HepG2 (cell line): ENCODE results near the gene ZNF865. TPM values are rescaled to one million over a fixed set of nuclear protein-coding genes. Genes with fewer than 3 reads are reported as not detected.

Source experiments
- CBX5 ChIP-seq: sonication (generic); formaldehyde crosslinking; IDR thresholded peaks from 2 replicates; pipeline ENCODE4 v1.4.0; 2020; ENCODE audit warnings: missing genetic modification reagents, borderline replicate concordance
- CEBPG ChIP-seq: IDR thresholded peaks from 2 replicates; pipeline ENCODE4 v1.6.1; 2016
- FOXJ3 ChIP-seq: sonication (generic); formaldehyde crosslinking; IDR thresholded peaks from 2 replicates; pipeline ENCODE4 v1.4.0; 2020; ENCODE audit warnings: missing genetic modification reagents, mild to moderate bottlenecking, borderline replicate concordance
- MED13 ChIP-seq: sonication (generic); formaldehyde crosslinking; IDR thresholded peaks from 2 replicates; pipeline ENCODE4 v1.5.0; 2020; ENCODE audit warnings: missing genetic modification reagents
- MEIS1 ChIP-seq: sonication (generic); formaldehyde crosslinking; IDR thresholded peaks from 2 replicates; pipeline ENCODE4 v1.9.0; 2021; ENCODE audit warnings: mild to moderate bottlenecking, missing genetic modification reagents, moderate library complexity, borderline replicate concordance
- RAD21 ChIP-seq: fragments of 450-650 bp; formaldehyde crosslinking; IDR thresholded peaks from 2 replicates; pipeline ENCODE4 v1.5.0; 2020; ENCODE audit warnings: mild to moderate bottlenecking
- RFXANK ChIP-seq: IDR thresholded peaks from 2 replicates; pipeline ENCODE4 v1.6.1; 2016
- SIN3B ChIP-seq: fragments of 150-350 bp; IDR thresholded peaks from 2 replicates; pipeline ENCODE4 v1.6.1; 2014; ENCODE audit warnings: low read length
- ZNF441 ChIP-seq: sonication (generic); formaldehyde crosslinking; IDR thresholded peaks from 2 replicates; pipeline ENCODE4 v1.7.0; 2021; ENCODE audit warnings: missing genetic modification reagents, borderline replicate concordance
- ZNF484 ChIP-seq: sonication (generic); formaldehyde crosslinking; IDR thresholded peaks from 2 replicates; pipeline ENCODE4 v1.5.1; 2020; ENCODE audit warnings: mild to moderate bottlenecking, low read depth, missing genetic modification reagents, borderline replicate concordance
- ZNF577 ChIP-seq: sonication (generic); formaldehyde crosslinking; IDR thresholded peaks from 2 replicates; pipeline ENCODE4 v1.4.0; 2020; ENCODE audit warnings: mild to moderate bottlenecking, low read depth, missing genetic modification reagents, borderline replicate concordance
- ZNF737 ChIP-seq: sonication (generic); formaldehyde crosslinking; IDR thresholded peaks from 2 replicates; pipeline ENCODE4 v1.5.0; 2020; ENCODE audit warnings: missing genetic modification reagents, mild to moderate bottlenecking, borderline replicate concordance
- polyA plus RNA-seq, 8 experiments: library from polyadenylated mRNA; depleted of rRNA in 3 of 8; stranded (reverse) in 7 of 8; unstranded in 1 of 8; fragments of >200 nt; fragmentation: Illumina TruSeq in 4 of 8; extraction: Trizol in 4 of 8; gene quantifications; 2 replicates each; pipeline versions ENCODE4 v1.2.1 to v1.2.3, GENCODE V29; 2011 to 2016; ENCODE audit warnings: low read depth in 4 of 8, missing spikeins in 1 of 8, mixed read lengths in 1 of 8; ENCODE audit not compliant: insufficient read depth in 1 of 8
- total RNA-seq, 5 experiments: library from RNA; depleted of rRNA; stranded (reverse); fragments of >200 nt; fragmentation: Illumina TruSeq; extraction: Trizol; gene quantifications; 2 replicates each; pipeline ENCODE4 v1.2.3, GENCODE V29; 2016; ENCODE audit warnings: low read depth in 1 of 5
- TF ChIP-seq, protein P1 (sequence below): sonication (generic); formaldehyde crosslinking; IDR thresholded peaks from 2 replicates; pipeline ENCODE4 v1.8.1; 2023; ENCODE audit warnings: missing genetic modification reagents, inconsistent platforms, borderline replicate concordance
- TF ChIP-seq, protein P2 (sequence below): sonication (generic); formaldehyde crosslinking; IDR thresholded peaks from 2 replicates; pipeline ENCODE4 v1.8.0; 2022; ENCODE audit warnings: mild to moderate bottlenecking, missing genetic modification reagents; ENCODE audit not compliant: insufficient replicate concordance
- TF ChIP-seq, protein P3 (sequence below): sonication (generic); formaldehyde crosslinking; IDR thresholded peaks from 2 replicates; pipeline ENCODE4 v1.8.0; 2022; ENCODE audit warnings: low read depth, missing genetic modification reagents
- TF ChIP-seq, protein P4 (sequence below): sonication (generic); formaldehyde crosslinking; conservative IDR thresholded peaks from 2 replicates; pipeline ENCODE4 v1.4.0; 2020; ENCODE audit warnings: missing genetic modification reagents
- TF ChIP-seq, protein P5 (sequence below): sonication (generic); formaldehyde crosslinking; IDR thresholded peaks from 2 replicates; pipeline ENCODE4 v1.5.1; 2020; ENCODE audit warnings: missing genetic modification reagents, mild to moderate bottlenecking, borderline replicate concordance
- TF ChIP-seq, protein P6 (sequence below): sonication (generic); formaldehyde crosslinking; IDR thresholded peaks from 2 replicates; pipeline ENCODE4 v1.4.0; 2020; ENCODE audit warnings: mild to moderate bottlenecking, missing genetic modification reagents

Gene ZNF865
- total and polyA plus RNA-seq, 2 of the 13 experiments (the other 11 are each of a cell fraction or from before 2014, with no cell fraction given) = 0.93 to 1.0 TPM

DNA sequence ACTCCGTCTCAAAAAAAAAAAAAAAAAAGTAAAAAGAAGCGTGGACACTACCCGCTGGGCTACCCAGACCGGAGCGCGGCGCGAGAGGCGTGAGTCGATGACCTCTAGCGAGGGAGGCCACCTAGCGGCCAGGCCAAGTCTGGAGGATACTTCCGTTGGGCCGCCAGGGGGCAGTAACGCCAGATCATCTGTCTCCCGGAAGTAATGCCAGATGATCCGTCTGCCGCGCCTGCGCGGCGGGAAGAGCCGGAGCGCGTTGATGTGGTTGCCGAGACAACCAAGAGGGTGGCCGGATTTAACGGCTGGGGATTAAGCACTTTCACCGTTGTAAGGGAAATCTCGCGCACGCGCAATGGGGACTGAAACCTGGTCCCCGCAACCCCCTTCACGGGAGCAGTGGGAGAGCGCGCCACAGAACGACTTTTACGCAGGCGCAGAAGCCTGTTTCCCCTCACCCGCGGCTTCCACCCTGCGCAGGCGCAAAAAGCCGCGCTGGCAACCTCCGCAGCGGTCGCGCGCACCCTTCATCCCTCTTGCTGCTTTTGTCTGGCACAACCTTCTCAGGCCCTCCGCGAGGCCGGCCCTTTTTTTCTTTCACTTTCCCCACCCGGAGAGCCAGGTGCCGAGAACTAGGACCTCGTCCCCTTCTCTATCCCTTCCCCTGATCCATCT is 48.3 kb downstream of the ZNF865 start (continued):
- TF ChIP-seq ZNF484 (CRISPR knock-in tag) (no peak), ZNF441 (no peak), FOXJ3 (CRISPR knock-in tag) (peak; percentile 64; the same call in 1 of the 2 replicates), CEBPG (CRISPR knock-in tag) (peak; percentile 28; the same call in 1 of the 2 replicates), ZNF577 (CRISPR knock-in tag) (no peak), CBX5 (CRISPR knock-in tag) (peak; percentile 77; the same call in 1 of the 2 replicates), MED13 (CRISPR knock-in tag) (no peak), RFXANK (no peak), RAD21 (CRISPR knock-in tag) (peak; percentile 79), ZNF737 (no peak; the same call in 1 of the 2 replicates), MEIS1 (no peak; the same call in 1 of the 2 replicates), SIN3B (no peak)
- TF ChIP-seq, protein P1, sequence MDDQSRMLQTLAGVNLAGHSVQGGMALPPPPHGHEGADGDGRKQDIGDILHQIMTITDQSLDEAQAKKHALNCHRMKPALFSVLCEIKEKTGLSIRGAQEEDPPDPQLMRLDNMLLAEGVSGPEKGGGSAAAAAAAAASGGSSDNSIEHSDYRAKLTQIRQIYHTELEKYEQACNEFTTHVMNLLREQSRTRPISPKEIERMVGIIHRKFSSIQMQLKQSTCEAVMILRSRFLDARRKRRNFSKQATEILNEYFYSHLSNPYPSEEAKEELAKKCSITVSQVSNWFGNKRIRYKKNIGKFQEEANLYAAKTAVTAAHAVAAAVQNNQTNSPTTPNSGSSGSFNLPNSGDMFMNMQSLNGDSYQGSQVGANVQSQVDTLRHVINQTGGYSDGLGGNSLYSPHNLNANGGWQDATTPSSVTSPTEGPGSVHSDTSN (CRISPR knock-in tag) = no peak
- TF ChIP-seq, protein P2, sequence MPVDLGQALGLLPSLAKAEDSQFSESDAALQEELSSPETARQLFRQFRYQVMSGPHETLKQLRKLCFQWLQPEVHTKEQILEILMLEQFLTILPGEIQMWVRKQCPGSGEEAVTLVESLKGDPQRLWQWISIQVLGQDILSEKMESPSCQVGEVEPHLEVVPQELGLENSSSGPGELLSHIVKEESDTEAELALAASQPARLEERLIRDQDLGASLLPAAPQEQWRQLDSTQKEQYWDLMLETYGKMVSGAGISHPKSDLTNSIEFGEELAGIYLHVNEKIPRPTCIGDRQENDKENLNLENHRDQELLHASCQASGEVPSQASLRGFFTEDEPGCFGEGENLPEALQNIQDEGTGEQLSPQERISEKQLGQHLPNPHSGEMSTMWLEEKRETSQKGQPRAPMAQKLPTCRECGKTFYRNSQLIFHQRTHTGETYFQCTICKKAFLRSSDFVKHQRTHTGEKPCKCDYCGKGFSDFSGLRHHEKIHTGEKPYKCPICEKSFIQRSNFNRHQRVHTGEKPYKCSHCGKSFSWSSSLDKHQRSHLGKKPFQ (CRISPR knock-in tag) = no peak
- TF ChIP-seq, protein P3, sequence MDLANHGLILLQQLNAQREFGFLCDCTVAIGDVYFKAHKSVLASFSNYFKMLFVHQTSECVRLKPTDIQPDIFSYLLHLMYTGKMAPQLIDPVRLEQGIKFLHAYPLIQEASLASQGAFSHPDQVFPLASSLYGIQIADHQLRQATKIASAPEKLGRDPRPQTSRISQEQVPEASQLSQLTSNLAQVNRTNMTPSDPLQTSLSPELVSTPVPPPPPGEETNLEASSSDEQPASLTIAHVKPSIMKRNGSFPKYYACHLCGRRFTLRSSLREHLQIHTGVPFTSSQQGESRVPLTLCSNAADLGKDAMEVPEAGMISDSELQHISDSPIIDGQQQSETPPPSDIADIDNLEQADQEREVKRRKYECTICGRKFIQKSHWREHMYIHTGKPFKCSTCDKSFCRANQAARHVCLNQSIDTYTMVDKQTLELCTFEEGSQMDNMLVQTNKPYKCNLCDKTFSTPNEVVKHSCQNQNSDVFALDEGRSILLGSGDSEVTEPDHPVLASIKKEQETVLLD (CRISPR knock-in tag) = peak; percentile 31; the same call in 1 of the 2 replicates
- TF ChIP-seq, protein P4, sequence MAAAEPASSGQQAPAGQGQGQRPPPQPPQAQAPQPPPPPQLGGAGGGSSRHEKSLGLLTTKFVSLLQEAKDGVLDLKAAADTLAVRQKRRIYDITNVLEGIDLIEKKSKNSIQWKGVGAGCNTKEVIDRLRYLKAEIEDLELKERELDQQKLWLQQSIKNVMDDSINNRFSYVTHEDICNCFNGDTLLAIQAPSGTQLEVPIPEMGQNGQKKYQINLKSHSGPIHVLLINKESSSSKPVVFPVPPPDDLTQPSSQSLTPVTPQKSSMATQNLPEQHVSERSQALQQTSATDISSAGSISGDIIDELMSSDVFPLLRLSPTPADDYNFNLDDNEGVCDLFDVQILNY (CRISPR knock-in tag) = no peak; the same call in 1 of the 2 replicates
- TF ChIP-seq, protein P5, sequence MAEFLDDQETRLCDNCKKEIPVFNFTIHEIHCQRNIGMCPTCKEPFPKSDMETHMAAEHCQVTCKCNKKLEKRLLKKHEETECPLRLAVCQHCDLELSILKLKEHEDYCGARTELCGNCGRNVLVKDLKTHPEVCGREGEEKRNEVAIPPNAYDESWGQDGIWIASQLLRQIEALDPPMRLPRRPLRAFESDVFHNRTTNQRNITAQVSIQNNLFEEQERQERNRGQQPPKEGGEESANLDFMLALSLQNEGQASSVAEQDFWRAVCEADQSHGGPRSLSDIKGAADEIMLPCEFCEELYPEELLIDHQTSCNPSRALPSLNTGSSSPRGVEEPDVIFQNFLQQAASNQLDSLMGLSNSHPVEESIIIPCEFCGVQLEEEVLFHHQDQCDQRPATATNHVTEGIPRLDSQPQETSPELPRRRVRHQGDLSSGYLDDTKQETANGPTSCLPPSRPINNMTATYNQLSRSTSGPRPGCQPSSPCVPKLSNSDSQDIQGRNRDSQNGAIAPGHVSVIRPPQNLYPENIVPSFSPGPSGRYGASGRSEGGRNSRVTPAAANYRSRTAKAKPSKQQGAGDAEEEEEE = no peak; the same call in 1 of the 2 replicates
- TF ChIP-seq, protein P6, sequence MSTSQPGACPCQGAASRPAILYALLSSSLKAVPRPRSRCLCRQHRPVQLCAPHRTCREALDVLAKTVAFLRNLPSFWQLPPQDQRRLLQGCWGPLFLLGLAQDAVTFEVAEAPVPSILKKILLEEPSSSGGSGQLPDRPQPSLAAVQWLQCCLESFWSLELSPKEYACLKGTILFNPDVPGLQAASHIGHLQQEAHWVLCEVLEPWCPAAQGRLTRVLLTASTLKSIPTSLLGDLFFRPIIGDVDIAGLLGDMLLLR (CRISPR knock-in tag) = no peak
